Activated naive CD8-positive, alpha-beta T cell (primary cell): ENCODE measurements around the gene SPECC1.
"Not testable (repeated sequence)": the region's sequence is repeated elsewhere in the genome, so short reads cannot be mapped to it uniquely, and the experiment has no call there.

ENCODE experiments used
- H3K27ac Mint-ChIP-seq: one replicate; pipeline ENCODE4 v1.8.0; 2021; ENCODE audit warnings: mixed read lengths
- H3K27me3 Mint-ChIP-seq: one replicate; pipeline ENCODE4 v1.8.0; 2021; ENCODE audit warnings: mixed read lengths
- H3K36me3 Mint-ChIP-seq: one replicate; pipeline ENCODE4 v1.8.0; 2021; ENCODE audit warnings: mixed read lengths
- H3K4me1 Mint-ChIP-seq: one replicate; pipeline ENCODE4 v1.8.0; 2021; ENCODE audit warnings: low read depth, mixed read lengths
- H3K4me3 Mint-ChIP-seq: one replicate; pipeline ENCODE4 v1.8.0; 2021; ENCODE audit warnings: mild to moderate bottlenecking, mixed read lengths
- H3K9me3 Mint-ChIP-seq: one replicate; pipeline ENCODE4 v1.8.0; 2021; ENCODE audit warnings: low read depth, mixed read lengths

The SPECC1 gene

DNA sequence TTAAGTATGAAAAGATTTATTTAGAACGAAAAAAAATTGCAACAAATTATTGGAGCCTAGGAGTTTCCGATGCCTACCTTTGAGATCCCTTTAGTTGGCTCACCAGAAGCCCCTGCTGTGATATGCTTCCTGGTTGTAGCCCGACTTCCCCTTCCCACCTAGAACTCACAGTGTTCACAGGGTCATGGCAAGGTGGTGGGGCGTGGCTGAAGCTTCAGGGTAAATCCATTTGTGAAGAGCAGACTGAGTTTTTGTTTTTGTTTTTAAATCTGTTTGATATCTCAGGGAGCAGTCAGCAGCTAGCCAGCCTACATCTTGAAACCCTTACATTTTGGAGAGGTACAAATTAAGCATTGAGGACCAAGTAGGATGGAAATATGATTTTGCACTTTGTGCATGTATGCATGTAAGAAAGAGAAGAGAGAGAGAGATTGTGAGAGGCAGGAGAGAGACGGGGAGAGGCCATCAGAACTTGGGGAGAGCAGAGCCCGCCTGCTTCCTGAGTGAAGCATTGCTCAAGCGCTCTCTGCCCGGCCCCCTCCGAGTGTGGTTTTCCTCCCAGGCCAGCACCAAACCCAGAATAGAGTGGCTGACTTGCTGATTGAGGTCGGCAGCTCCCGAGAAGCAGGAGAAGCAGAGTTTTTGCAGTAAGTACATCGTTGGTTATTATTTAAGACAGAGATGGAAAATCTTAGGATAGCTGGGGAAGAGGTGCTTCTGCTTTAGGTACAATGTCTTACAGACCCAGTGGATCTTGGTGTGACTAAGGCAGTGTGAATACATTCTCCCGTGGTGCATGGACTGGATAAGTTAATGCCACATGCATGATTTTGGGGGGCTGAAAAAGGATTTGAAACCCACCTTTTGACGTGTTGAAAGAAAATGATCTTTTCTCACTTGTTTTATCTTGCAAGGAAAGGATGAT, 64.2 kb downstream of the SPECC1 start:
- H3K4me3 Mint-ChIP-seq, result peak overlapping the region; percentile 56
- no peaks in the 10 kb centered on the region for H3K9me3 Mint-ChIP-seq
- no peak overlapping the region for H3K27ac Mint-ChIP-seq
- H3K36me3 Mint-ChIP-seq, result peaks cover 3% of the 10 kb centered on the region
- H3K4me1 Mint-ChIP-seq, result peaks cover 26% of the 10 kb centered on the region
- peaks cover 2% of the 10 kb centered on the region for H3K27me3 Mint-ChIP-seq

DNA sequence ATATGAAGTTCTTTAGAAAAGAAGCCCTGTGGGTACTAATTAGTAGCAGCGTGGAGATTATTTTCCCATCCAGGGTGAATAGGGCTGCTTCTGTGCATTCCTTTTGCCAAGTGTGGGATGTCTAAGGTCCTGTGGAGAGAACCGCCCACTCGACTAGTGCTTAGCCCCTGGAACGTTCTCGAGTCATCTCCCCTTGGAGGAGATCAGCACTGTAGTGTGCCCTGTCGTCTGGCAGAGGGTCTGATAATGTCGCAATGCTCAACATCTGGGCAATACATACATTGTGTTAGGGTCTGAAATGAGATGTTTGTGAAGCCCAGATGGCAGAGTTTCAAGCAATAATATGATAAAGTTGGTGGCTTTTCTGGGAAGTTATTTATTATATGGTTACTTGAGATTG, 64.8 kb downstream of the SPECC1 start:
- Mint-ChIP-seq H3K27me3 (peaks cover 2% of the 10 kb centered on the region), H3K4me3 (peak overlapping the region; percentile 56), H3K27ac (no peak overlapping the region), H3K4me1 (peaks cover 26% of the 10 kb centered on the region), H3K36me3 (peaks cover 3% of the 10 kb centered on the region), H3K9me3 (no peaks in the 10 kb centered on the region)

DNA sequence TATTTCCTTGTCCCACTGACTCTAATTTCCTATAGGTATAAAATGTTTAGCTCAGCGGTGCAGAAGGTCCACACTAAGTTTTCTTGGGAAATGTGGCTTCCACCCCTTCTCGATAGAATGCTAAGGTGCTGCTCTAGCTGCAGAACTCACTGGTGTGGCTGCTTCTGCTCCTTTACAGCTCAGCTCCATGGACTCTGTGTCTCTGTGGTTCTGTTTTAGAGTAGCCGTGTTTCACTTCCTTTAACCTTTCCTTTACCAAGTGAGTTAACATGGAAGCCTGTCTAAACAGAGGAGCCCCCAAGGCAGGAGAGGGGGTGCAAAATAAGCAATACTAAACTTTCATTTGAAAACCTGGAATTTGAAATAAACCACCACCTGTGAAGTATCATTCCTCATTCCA, 65.3 kb downstream of the SPECC1 start:
- no peak overlapping the region for H3K27ac Mint-ChIP-seq
- H3K4me3 Mint-ChIP-seq, result no peak overlapping the region
- no peaks in the 10 kb centered on the region for H3K9me3 Mint-ChIP-seq

DNA sequence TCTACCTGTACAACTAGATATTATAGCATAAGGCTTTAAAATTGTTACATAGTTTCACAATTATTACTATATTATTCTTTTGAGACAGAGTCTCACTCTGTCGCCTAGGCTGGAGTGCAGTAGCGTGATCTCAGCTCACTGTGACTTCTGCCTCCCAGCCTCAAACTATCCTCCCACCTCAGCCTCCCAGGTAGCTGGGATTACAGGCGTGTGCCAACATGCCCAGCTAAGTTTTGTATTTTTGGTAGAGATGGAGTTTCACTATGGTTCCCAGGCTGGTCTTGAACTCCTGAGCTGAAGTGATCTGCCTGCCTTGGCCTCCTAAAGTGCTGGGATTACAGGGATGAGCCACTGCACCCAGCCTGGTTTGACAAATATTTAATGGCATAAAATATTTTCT, 67.0 kb downstream of the SPECC1 start:
- H3K27ac Mint-ChIP-seq, H3K27me3 Mint-ChIP-seq, H3K36me3 Mint-ChIP-seq, H3K9me3 Mint-ChIP-seq, H3K4me3 Mint-ChIP-seq: not testable (repeated sequence)
- peaks cover 26% of the 10 kb centered on the region for H3K4me1 Mint-ChIP-seq

More for the DNA sequence above, 65.3 kb downstream of the SPECC1 start:
- H3K4me1 Mint-ChIP-seq, result peaks cover 26% of the 10 kb centered on the region
- H3K36me3 Mint-ChIP-seq, result peaks cover 3% of the 10 kb centered on the region
- peaks cover 2% of the 10 kb centered on the region for H3K27me3 Mint-ChIP-seq

DNA sequence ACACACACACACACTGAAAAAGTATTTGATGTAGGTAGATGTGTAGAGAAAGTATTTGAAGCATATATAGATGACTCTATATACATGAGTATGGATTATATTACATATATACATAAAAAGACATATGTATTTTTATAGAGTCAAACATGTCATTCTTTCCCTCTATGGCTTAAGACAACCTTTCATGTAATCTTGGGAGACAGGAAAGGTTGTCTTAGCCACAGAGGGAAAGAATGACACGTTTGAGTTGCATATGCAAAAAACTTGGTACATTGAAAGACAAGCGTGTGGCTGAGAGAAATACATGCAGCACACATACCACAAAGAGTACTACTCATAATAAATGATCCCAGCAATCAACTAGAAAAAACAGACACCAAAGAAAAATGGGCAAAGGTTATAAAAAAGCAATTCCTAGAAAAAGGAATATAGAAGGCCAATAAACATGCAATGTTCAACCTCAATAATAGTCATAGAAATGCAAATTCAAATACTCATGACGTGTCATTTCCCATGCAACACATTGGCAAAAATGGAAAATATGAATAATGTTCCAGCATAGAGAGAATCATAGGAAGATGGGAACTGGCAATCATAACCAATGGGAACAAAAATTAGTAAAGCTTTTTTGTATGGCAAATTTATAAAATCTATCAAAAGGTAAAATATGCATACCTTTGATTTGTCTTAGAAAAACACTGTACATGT, 69.0 kb downstream of the SPECC1 start:
- peaks cover 22% of the 10 kb centered on the region for H3K4me1 Mint-ChIP-seq
- no peak overlapping the region for H3K27ac Mint-ChIP-seq
- peaks cover 2% of the 10 kb centered on the region for H3K27me3 Mint-ChIP-seq
- H3K9me3 Mint-ChIP-seq, result no peaks in the 10 kb centered on the region
- H3K36me3 Mint-ChIP-seq, result peaks cover 3% of the 10 kb centered on the region
- no peak overlapping the region for H3K4me3 Mint-ChIP-seq

DNA sequence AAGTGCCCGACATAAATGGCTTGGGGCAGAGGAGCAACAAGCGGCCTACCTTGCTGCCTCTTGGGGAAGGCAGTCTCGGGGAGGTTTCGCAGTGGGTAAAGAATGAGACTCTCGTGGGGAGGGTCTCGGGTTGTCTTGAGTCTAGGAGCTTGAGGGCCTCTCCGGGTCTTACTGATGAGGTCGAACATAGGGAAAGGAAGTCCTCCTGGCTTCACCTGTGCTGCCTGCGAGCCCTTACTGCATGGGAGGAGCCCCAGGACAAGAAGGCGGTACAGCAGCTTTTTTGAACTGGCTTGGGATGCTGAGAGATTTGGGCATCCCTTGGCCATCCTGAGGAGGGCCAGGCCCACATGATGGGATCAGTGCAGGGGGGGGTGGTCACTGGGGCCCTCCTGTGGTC, 71.4 kb downstream of the SPECC1 start:
- H3K36me3 Mint-ChIP-seq, result peaks cover 3% of the 10 kb centered on the region
- no peak overlapping the region for H3K4me3 Mint-ChIP-seq
- H3K27me3 Mint-ChIP-seq, result peaks cover 2% of the 10 kb centered on the region
- H3K27ac Mint-ChIP-seq, result no peak overlapping the region
- no peaks in the 10 kb centered on the region for H3K9me3 Mint-ChIP-seq
- peaks cover 5% of the 10 kb centered on the region for H3K4me1 Mint-ChIP-seq

DNA sequence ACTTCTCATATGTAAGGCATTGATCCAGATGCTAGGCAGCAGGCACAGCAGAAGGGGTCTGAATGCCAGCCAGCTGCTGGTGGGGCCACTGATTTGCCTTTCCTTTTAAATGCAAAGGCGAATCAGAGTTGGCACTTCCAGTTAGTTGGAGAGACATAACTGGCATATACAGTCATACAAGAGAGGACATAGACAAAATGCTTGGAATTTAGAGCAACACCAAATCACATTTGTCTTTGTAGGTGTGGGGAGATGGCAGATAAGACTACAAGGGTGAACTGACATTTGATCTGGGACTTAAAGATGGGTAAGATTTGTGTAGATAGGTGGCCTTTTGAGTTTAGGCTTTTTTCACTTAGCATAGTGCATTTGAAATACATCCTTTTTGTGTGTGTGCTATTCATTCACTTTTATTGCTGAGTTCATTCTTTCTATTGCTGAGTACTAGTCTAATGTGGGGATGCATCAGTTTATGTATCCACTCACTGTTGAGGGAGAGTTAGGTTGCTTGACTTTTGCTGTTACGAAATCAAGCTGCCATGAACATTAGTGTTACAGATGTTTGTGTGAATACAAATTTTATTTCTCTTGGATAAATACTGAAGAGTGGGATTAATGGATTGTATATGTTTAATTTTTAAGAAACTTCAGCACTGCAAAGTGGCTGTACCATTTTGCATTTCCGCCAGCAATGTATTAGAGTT, 74.1 kb downstream of the SPECC1 start:
- no peaks in the 10 kb centered on the region for H3K9me3 Mint-ChIP-seq
- no peaks in the 10 kb centered on the region for H3K36me3 Mint-ChIP-seq
- H3K4me1 Mint-ChIP-seq, result peaks cover under 1% of the 10 kb centered on the region
- no peaks in the 10 kb centered on the region for H3K27me3 Mint-ChIP-seq
- no peak overlapping the region for H3K4me3 Mint-ChIP-seq
- no peak overlapping the region for H3K27ac Mint-ChIP-seq

DNA sequence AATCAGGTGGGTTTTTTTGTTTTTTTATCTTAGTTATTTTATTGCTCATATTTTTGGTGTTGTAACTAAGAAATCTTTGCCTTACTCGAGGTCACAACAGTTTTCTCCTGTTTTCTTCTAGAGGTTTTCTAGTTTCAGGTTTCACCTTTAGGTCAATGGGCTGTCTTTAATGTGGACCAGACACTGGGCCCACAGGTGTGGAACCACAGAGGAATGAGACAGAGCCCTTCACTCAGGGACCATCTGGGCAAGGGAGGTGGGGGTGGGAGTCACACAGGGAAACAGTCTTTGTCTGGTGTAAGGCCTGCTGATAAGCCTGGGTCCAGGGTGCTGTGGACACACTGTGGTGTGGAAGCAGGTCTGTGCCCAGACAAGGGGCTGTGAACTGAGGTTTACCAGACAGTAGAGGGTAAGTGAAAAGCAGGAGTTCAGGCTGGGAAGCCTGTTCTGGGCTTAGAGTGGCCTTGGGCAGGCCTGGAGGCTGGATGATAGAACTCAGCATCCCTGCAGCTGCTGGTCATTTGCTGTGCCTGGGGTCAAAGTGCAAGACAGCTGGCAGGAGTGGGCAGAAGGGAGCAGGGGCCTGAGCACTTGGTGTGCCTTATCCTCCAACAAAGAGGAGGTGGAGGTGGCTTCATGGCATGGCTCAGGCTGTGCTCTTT, 75.6 kb downstream of the SPECC1 start:
- Mint-ChIP-seq H3K4me3 (no peak overlapping the region), H3K9me3 (no peaks in the 10 kb centered on the region), H3K36me3 (no peaks in the 10 kb centered on the region), H3K27ac (no peak overlapping the region), H3K4me1 (no peaks in the 10 kb centered on the region), H3K27me3 (no peaks in the 10 kb centered on the region)

DNA sequence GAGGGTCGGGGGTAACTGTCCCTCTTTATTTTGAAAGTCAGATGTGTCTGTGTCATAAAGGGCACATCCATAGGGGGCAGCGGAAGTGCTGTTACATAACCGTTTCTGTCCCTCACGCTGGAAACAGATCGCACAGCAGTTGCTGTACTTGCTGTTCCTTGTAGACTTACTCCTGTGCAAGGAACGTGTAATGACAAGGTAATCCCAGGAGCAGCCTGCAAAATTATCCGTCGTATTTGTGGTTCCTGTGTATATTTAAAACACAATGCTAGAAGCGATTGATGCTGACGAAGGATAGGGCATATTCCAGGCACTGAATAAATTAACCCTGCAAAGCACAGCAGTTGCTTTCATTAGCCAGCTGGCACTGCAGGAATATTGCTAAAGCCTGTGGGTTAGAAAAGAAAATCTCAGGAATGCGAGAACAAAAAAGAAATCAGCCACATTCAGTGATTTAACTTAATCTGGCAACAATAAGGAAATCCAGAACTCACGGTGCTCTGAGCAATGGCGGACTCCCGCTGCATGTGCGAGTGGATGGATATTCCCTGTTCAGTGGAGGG, 76.2 kb downstream of the SPECC1 start:
- H3K27me3 Mint-ChIP-seq, result no peaks in the 10 kb centered on the region
- no peaks in the 10 kb centered on the region for H3K9me3 Mint-ChIP-seq
- H3K4me3 Mint-ChIP-seq, result no peak overlapping the region
- H3K4me1 Mint-ChIP-seq, result no peaks in the 10 kb centered on the region
- no peaks in the 10 kb centered on the region for H3K36me3 Mint-ChIP-seq
- no peak overlapping the region for H3K27ac Mint-ChIP-seq

DNA sequence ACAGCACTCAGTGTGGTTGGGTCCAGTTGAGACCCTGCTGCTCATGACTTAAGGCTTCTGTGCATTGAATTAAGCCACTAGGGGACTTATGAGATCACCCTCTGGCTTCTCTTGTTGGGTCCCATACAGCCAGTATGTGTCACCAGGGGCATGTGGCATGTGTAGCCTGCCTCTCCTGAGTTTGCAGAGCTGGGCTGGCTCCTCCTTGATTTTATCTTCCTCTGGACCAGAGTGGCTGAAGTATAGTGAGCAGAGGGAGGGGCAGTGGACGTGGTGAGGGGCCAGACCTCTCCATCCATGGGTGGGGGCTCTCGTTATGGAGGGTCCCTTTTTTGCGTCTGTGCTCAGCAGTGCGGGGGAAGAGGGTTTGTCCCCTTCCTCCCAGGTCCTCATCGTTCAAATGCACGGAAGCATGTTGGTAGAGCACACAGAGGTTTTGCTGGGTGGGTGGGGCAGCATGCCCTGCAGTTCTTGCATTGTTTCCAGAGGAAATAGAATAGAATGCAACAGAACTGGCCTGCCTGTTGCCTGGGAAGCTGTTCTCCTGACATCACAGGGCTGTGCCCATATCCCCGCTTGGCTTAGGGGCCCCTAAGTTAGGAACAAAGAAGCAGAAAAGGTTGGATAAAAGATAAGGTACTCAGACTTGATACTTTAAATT, 77.4 kb downstream of the SPECC1 start:
- Mint-ChIP-seq H3K36me3 (no peaks in the 10 kb centered on the region), H3K27me3 (no peaks in the 10 kb centered on the region), H3K27ac (no peak overlapping the region), H3K4me1 (no peaks in the 10 kb centered on the region), H3K4me3 (no peak overlapping the region), H3K9me3 (no peaks in the 10 kb centered on the region)

DNA sequence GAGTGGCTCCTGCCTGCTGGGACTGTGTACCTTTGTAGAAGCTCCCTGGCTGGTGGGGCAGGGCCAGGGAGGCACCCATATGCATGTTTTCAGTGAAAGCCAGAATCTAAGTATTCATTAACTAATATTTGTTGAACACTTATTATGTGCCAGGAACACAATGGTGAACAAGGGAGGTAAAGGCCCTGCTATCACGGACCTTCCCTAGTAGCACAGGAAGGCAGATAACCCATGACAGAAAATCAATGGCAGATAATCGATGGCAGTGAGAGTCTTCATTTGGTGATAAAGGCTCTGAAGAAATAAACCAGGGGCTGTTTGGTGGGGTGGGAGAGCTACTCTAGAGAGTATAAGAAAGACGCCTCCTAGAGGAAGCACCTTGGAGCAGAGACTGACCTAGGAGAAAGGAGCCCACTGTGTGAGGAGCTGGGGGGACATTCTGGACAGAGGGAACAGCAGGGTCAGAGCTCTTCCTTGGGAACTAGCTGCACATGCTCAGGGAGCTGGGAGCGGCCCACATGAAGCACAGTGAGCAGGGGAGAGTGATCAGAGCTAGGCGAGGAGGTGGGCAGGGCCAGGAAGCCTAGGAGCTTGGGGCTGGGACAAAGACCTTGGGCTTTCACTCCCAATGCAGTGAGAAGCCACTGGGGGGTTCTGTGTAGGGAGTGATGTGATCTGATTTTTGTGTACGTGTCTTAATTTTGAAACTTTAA, 78.5 kb downstream of the SPECC1 start:
- H3K4me1 Mint-ChIP-seq, result no peaks in the 10 kb centered on the region
- H3K36me3 Mint-ChIP-seq, result no peaks in the 10 kb centered on the region
- no peaks in the 10 kb centered on the region for H3K9me3 Mint-ChIP-seq
- H3K27ac Mint-ChIP-seq, result no peak overlapping the region
- H3K4me3 Mint-ChIP-seq, result no peak overlapping the region
- no peaks in the 10 kb centered on the region for H3K27me3 Mint-ChIP-seq

DNA sequence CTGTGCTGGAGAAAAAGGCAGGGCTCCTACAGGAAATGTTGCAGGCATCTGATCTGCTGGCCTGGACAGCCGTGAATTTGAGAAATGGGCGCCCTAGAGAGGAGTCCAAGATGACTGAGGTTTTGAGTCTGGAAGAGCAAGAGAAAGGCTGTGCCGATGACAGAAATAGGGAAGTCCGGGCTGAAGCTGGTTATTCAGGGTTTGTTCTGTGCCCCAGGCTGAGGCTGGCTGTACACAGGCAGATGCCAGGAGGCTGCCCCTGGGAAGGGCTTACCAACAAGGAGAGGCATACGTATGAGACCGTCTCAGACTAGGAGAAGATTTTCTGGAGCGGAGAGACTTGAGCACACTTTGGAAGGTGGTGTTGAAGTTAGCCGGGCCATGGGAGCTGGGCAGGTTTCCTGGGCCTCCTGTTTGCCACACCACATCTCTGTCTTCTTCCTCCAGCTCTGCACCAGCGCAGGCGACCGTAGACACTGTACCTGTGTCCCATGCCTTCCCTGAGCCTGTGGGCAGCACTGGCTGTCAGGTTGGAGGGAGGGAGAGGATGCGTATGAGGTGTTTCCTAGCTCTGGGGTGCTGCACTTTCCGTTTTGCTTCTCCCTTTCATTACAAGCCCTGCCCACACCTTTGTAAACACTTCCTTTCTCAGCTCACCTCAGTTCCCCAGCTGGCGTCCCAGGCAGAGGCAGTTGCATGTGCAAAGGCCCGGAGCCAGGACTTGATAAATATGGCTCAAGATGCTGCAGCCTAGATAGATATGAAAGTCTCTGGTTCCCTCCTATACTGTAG, 80.8 kb downstream of the SPECC1 start:
- no peaks in the 10 kb centered on the region for H3K4me1 Mint-ChIP-seq
- H3K9me3 Mint-ChIP-seq, result no peaks in the 10 kb centered on the region
- no peaks in the 10 kb centered on the region for H3K27me3 Mint-ChIP-seq
- no peak overlapping the region for H3K4me3 Mint-ChIP-seq
- no peaks in the 10 kb centered on the region for H3K36me3 Mint-ChIP-seq
- no peak overlapping the region for H3K27ac Mint-ChIP-seq
